Dermis microvascular lymphatic vessel endothelial cell (primary cell): ENCODE results near the gene PGPEP1. TPM values are rescaled to one million over a fixed set of nuclear protein-coding genes. Genes with fewer than 3 reads are reported as not detected.
"Not testable (repeated sequence)": the region's sequence is repeated elsewhere in the genome, so short reads cannot be mapped to it uniquely, and the experiment has no call there.

Experiments
- DNase-seq, 2 donors: peaks; one replicate each; pipeline versions ENCODE4 v3.0.0 to v3.0.0-alpha.2; 2010; ENCODE audit warnings: low read depth in 2 of 2
- total RNA-seq: library from RNA; depleted of rRNA; stranded (reverse); fragments of >200 nt; gene quantifications from 2 replicates; pipeline ENCODE4 v1.2.1, GENCODE V29; 2014

The PGPEP1 gene
- total RNA-seq, 1 donor from 2014 or later, result 19.4 TPM

- DNase-seq, result peak in 1 of 2 donors; percentile 35
Observed at GRCh38 chr19:18390065-18390907, 49.9 kb downstream of the PGPEP1 start.

GRCh38 chr19:18391509-18392075, 51.2 kb downstream of the PGPEP1 start:
- DNase-seq, result no peak

DNA sequence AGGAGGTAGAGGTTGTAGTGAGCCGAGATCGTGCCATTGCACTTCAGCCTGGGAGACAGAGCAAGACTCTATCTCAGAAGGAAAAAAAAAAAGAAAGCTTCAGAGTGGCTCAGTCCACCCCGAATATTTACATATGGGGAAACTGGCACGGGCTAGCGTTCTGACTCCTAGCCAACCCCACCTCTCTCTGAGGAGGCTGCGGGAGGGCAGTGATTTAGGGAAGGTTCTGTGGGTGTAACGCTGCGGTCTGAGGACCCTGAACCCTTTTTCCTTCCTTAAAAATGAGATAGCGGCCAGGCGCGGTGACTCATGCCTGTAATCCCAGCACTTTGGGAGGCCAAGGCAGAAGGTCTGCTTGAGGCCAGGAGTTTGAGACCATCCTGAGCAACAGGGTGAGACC, 52.0 kb downstream of the PGPEP1 start:
- DNase-seq, result no peak

DNA sequence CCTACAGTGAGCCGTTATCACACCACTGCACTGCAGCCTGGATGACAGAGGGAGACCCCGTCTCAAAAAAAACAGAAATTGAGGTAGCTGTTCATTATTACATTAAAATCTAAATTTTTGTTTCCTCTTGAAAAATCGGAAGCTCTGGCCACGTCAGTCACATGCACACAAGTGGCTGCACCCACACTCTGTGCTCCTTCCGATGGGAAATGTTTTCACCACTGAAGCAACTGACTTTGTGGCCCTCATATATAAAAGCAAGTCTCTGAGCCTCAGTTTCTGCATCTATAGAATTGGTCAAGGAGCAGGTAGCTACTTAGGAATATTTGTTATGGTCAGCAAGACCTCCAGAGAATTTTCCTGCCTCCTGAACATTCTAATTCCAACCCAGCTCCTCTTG, 52.5 kb downstream of the PGPEP1 start:
- DNase-seq, result no peak

DNA sequence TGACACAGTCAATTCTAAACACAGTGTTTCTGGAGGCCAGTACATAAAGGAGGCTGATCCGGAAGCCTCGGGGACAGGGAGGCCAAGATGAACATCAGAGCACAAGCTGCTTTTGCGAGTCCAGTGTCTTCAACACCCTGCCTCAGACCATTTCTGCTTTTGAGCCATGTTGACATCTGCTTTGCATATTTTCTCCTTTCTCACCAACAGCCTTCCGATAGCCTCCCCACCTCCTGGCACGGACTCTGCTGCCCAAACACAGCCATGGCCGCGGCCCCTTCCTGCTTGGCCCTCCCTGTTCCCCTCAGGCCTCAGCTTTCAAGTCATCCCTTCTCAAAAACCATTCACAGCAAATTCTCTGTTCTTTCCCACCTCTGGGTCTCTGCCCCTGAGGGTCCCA, 53.4 kb downstream of the PGPEP1 start:
- DNase-seq, result no peak

DNA sequence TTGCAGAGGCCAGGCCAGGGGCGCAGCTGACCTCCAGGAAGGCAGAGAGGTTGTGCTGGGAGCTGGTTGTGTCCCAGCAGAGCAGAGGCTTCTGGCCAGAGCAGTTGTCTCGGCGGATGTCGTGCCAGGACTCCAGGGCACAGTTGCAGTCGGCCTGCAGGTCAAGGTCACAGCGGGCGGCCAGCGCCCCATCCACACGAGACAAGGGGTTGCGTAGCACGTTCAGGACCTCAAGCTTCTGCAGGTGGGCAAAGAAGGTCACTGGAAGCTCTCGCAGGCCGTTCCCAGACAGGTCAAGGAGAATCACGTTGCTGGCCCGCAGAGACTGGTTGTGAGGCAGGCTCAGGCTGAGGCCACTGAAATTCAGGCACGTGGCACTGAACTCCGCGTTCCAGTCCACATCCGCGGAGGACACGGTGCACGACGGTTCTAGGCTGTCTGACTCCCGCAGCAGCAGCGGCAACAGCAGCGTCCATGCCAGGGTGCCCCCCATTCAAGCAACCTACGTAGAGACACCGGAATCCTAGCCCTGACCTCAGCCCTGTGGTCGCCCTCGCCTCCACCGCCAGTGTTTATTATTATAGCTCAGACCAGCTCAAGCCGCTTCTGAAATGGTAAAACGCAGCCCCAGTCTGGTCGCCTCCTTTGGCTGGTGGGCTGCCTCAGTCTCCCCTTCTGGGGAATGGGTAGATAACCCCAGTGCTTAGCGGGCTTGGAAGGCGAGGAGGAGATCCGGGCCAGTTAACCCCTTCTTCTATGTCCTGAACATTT, 56.3 kb downstream of the PGPEP1 start:
- no peak for DNase-seq

DNA sequence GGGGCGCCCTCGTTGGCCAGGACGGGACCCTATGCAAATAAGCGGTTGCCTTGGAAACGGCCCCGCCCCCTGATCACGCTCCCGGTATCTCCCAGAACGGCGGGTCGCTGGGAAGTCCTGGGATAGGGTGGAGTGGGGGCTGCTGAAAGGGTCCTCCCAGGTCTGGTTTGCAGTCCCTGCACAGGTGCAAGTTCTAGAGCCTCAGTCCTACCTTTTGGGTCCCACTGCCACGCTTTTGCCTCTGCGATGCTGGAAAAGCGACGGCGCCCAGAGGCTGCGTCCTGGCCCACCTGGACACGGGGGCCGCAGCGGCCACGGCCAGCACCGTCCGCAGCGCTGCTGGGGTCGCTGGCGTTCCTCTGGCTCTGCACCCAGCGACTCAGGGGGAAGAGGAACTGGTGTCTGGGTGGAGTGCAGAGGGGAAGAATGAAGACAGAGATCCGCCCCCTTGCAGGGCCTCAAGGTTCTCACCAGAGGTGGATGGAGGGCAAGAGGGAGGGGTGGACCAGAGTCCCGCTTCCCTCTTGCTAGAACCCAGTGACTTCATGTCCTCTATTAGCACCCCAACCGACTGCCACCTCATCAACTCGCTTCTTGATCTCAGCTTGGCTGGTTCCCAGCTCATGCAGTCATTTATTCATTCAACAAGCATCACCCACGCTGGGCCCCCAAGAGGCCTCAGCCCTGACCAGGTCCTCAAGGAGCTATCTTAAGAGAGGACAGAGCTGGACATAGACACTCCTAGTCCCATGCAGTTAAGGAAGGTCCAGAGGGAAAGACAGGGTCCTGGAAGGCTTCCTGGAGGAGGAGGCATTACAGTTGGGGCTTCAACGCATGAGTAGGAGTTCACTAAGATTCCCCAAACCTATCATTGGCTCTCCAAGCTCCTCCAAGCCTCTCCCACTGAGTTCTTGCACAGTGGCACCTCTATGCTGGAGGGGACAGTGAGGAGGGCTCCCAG, 57.1 kb downstream of the PGPEP1 start, which contains the start of gene LRRC25:
Gene LRRC25 (minus strand): TSS at position 381 of the 961 bp plus-strand sequence. CDS start 659 bp downstream, outside the sequence.
- no peak for DNase-seq

DNA sequence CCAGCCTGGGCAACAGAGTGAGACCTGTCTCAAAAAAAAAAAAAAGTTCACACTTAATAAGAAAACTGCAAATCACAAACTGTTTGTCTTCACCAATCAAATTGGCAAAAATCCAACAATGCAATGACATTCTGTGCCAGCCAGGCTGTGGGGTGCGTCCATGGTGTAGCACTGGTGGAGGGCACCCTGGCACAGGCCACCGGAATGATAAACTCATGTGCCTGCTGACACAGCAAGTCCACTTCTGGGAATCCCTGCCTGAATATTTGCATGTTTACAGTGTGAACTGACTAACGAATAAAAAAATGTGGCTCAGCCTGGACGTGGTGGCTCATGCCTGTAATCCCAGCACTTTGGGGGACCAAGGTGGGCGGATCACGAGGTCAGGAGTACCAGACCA, 58.6 kb downstream of the PGPEP1 start:
- peak; percentile 26 to 44 for DNase-seq

DNA sequence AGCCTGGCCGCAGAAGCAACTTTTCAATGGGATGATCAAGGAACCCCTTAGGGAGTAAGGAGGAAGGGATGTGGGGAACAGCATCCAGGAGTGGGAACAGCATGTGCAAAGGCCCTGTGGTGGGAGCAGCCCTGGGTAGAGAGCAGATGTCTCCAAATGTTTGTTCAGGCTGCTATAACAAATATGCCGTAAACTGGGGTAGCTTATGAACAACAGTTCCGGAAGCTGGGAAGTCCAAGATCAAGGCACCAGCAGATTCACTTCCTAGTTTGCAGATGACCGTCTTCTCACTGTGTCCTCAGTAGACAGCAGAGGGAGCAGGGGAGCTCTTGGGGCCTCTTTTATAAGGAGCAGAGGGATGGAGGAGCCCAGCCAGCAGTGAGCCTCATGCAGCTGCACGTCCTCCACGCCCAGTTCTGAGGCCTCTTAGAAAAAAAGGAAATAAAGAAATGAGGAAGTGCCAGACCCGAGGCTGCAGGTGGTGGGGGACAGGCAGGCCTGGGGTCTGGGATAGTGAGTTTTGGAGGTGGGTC, 61.2 kb downstream of the PGPEP1 start:
- peak in 1 of 2 donors; percentile 36 for DNase-seq

GRCh38 chr19:18402455-18403248, 62.3 kb downstream of the PGPEP1 start:
- not testable (repeated sequence) for DNase-seq

- DNase-seq, result not testable (repeated sequence)
Observed at GRCh38 chr19:18405754-18406153, 65.4 kb downstream of the PGPEP1 start.

DNA sequence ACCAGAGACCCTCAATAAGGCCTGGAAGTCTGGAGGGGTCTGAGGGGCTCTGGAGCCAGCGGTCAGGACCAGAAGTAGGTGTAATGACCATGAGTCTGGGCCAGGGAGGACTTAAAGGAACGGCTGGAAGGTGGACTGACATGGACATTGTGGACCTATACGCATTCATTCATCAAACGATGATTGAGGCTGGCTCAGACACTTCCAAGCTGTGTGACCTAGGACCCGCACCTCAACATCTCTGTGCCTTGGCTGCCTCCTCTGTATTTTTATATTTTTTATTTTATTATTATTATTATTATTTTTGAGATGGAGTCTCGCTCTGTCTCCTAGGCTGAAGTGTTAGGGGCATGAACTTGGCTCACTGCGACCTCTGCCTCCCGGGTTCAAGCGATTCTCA, 66.4 kb downstream of the PGPEP1 start:
- no peak for DNase-seq

DNA sequence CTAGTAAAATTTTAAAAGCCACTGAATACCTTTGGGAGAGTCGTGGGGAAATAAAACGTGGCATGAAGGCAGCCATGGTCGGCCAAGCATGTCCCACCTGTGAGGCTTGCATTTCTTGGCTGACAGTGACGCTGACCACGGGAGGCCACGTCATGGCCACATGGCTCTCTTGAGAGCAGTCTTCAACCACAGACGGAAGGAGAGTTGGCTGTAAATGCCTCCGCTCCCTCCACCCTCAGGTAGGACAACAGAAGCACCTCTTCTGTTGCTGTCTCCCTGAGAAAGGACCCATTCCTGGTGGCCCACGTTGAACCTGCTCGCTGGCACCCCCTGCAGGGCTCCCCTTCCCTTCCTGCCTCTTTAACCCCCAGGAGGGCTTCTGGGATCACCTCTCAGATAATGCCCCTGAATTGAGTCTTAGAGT, 67.7 kb downstream of the PGPEP1 start:
- no peak for DNase-seq

DNA sequence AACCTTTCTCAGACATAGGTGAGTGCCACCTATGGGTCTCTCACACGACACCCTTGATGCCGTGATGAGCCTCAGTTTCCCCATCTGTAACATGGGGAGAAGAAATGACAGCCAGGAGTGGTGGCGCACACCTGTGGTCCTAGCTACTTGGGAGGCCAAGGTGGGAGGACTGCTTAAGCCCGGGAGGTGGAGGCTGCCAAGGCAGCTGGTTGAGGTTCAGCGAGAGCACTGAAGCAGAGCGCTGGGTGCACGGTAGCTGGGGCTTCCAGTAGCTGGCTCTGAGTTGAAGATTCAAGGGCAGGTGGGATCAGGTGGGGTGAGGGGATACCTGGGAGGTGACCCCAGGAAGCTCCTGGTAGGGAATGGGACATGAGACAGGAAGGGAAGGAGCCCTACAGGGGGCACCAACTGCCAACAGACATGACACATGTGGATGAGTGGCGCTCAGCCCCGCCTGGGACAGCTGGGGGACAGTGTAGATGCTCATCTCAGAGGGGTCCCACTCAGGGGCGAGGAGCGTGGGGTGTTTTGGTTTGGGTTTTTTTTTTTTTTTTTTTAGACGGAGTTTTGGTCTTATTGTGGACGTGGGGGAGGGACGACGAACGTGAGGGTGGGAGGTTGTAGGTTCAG, 72.3 kb downstream of the PGPEP1 start:
- no peak for DNase-seq

GRCh38 chr19:18414504-18415177, 74.2 kb downstream of the PGPEP1 start:
- DNase-seq, result no peak

GRCh38 chr19:18415178-18415867, 74.9 kb downstream of the PGPEP1 start:
- peak in 1 of 2 donors; percentile 62 for DNase-seq

DNA sequence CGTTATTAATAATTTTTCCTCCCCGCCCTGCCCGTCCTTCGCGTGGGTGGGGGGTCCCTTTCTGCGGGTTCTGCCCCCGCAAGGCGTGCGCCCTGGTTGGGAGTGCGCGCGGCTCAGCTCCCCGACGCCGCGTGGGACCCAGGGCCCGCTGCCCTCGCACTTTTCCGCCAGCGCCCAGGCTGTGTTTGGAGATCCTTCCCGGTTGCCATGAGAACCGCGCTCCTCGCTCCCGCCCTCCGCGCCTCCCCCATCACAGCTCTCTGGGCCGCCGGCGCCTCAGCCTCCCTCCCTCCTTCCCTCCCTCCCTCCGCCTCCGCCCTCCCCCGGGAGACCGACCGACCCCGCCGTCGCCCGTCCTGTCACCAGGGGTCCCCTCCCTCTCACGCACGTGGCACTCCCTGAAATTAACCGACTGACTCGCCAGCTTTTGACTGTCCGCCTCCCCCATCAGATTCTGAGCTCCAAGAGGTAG, 76.4 kb downstream of the PGPEP1 start:
- peak; percentile 71 to 91 for DNase-seq
